DMS153 treated with DMSO at 0.1 percent for 48 hours (cell line): ENCODE data around the gene CHIT1.
A peak's percentile ranks its signal among the peaks of the same experiment; 100 is the strongest.

Source experiments
- DNase-seq: peaks from one replicate; lab custom pipeline; 2025; ENCODE audit not compliant: unreplicated experiment; lab: John Stamatoyannopoulos, UW

CHIT1 gene

DNA sequence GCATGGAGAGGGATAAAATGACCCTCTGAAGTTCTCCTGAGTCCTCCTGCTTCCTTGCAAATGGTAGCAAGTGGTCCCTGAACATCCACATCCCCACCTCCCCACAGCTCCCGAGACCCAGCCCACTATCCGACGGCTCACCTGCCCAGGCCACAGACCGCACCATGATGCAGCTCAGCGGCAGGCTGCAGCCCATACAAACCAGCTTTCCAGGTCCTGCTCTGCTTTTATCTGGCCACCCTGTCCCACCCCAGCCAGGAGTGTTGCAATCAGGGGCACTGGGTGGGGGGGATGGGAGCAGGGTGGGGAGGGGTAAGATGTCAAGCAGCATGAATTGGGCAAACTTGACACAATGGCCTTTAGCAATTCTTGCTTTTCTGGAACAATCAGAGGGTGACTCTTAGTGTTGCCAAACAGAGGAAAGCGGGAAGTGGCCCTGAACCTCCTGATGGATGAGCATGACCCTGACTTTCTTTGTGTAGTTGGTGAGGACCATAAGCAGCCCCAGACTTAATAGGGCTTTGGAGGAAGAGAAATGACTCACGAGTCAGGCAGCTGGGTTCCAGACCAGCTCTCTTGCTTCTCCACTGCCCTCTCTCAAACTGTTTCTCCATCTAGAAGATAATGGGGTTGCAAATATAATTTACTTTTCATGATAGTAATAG lies at the start of gene CHIT1:
TSS of gene CHIT1 (minus strand) at position 203 of the 665 bp plus-strand sequence. CDS start at position 166, 37 bp downstream.
- no peak for DNase-seq

DNA sequence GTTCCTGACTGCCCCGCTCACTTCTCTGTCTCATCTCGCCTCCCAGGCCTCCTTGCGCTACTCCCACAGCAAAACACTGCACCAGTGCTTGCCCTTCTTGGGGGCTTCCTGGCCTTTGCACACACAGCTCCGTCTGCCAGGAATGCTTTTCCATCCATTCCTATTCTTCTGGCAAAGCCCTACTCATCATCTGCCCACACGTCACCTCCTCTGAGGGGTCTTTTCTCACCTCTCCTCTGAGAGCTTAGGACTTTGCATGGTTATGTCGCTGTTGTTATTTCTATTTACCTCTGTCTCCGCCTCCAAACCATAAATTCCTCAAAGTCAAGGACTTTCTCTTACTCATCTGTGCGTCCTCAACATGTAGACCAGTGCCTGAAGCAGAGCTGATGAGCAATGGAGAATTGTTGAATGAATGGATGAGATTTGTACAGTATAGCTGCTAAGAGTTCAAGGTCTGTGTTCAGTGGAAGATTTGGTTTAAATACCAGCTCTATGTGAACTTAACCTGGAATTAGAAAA lies 49.5 kb upstream of the CHIT1 start:
- no peak for DNase-seq

DNA sequence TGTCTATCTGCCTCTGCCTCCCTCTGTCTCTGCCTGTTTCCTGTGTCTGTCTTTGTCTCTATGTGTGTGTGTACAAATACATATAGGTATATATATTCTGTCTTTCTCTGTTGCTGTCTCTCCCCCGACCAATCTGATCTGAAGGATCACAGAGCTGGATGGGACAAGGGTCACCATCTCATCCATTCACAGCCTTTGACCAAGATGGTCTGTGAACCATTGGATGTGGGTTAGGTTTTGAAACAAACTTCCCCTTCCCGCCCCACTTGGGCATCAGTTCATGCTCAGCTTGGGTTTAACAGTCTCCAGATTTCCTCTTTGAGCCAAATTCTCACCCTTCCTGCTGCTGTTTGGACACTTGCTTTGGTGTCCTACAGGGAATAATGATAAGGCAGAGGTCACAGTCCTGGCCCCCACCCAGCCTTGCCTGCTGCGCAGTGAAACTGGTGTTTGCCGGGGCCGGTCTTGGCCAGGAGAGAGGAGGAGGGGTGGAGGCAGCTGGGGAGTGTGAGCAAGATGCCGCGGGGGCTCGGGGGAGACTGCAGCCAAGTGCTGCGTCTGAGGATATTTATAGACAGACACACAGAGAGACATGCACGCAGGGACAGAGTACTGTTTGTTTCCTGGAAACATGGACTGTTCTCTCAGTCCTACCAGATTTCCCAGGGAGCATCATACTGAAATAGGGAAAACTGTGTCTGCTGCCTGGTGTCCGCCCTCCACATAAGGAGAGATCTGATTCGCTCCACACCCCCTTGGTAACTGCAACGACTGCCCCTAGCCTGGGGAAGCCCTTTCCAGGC lies 48.8 kb upstream of the CHIT1 start:
- peak; percentile 76 for DNase-seq

DNA sequence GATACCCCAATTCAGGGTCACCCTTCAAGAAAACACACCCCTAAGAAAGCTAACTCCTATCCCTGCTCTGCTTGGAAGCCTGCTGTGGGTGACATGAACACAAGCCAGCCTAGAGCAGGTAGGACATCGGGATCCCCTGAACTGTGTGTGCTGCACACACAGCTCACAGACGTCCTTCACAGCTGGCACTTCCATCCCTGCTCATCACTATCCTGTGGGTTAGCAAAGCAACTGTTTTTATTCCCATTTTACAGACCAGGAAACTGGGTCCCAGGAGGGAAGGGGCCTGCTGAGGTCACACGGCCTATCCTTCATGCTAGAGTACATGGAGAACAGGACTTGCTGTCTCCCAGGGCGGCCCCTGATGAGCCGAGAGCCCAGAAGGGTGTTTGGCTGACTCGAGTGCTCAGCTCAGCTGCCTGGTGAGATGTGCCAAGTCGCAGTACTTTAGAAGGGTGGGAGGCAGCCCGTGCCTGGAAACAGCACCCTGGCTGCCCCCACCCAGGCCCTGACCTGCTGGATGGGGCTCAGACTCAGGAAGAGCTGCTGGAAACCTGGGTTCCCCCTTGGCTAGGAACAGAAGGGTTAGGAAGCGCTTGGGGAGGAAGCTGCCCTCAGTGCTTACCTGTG lies 47.6 kb upstream of the CHIT1 start:
- no peak for DNase-seq

DNA sequence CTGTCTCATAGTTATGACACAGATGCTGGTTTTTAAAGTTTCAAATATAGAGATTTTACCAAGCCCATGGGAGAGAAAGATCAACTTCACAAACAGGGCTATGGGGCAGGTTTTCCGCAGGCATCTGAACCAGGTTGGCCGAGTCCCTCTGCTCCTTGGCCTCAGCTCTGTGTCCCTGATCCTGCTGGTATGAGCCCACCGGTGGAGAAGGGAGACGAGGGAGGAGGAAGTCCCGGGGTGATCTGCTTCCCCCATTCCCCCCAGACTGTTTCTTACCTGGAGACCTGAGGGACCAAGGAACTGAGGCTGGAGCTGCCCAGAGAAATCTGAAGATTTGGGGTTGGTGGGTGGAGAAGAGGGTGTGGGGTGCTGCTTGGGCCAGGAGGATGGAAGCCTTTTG lies 46.9 kb upstream of the CHIT1 start:
- no peak for DNase-seq

DNA sequence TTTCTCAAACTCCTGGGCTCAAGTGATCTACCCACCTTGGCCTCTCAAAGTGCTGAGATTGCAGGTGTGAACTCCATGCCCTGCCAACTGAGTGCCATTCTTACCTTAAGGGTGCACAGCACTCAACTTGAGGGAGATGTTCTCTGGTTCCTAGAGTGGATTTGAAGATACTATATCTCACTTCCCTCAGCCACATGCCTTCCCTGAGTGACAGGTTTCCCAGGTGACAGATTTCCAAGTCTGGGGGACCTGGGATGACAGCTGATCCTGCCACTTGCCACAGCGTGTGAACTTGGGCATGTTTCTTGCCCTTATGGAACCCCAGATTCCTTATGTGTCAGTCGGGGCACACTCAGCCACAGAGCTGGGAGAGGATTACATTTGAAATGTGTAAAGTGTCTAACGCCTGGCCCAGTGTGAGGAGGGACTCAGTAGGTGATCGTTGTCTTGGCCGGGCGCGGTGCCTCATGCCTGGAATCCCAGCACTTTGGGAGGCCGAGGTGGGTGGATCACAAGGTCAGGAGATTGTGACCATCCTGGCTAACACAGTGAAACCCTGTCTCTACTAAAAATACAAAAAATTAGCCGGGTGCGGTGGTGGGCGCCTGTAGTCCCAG lies 46.3 kb upstream of the CHIT1 start:
- no peak for DNase-seq

DNA sequence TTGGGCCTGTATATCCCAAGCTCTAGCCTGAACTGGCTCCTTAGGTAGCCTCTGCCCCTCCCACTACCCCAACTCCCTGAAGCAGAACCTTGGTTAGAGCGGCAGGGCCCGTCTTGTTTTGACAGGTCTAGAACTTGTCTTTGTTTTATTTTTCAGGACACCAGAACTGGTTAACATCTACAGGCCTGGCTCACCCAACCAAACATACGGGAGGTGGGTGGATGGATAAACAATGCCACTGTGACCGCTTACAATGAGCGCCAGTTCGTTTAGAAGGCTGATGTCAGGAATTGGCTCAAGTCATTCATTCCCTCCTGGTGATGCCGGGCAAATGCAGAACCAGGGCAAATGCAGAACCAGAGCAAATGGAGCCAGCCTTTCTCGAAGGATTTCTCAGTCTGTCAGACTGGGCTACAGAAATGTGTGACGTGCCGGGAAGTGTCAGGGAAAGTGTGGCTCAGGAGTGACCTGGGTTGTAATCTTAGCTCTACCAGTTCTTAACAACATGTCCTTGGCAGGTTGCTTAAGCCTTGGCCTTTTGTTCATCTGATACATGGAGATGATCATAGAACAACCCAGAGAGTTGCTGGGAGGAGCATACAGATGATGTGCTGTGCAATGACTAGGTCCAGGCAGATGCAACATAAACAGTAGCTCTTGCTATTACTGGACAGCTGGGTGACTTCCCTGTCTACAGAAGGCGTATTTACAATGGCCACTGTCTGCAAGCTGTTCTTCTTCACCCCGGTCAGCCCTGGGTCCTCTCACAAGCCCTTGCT lies 45.3 kb upstream of the CHIT1 start:
- no peak for DNase-seq

DNA sequence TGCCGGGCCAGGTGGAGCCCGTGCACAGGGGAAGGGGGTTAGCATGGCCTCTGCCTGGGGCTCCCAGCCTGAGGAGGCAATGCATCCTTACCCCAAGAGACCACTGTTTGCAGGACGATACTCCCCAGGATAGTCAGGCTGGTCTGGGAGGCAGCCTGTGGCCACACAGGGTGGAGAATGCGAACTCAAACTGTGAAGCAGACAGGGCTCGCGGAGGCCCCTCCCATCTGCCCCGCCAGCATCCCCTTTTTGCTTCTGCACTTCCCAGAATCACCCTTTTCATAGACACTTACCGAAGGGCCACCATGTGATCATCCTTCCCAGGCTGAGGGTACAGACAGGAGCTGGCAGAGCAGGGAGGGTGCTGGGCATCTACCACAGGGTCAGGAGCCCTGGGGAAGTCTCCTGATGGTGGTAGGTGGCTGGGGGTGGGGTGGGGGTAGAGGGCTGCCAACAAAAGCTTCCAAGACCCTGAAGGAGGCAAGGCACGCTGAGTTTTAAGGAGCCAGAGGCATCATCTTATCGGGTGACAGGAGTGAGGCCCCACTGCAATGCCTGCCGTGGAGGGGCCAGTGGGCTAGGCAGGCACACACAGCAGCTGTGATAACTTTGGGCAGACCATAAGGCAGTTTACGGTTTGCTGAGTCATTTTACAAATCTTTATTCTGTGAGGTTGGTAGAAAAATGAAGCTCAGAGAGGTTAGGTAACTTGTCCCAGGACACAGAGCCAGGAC lies 44.6 kb upstream of the CHIT1 start:
- no peak for DNase-seq

DNA sequence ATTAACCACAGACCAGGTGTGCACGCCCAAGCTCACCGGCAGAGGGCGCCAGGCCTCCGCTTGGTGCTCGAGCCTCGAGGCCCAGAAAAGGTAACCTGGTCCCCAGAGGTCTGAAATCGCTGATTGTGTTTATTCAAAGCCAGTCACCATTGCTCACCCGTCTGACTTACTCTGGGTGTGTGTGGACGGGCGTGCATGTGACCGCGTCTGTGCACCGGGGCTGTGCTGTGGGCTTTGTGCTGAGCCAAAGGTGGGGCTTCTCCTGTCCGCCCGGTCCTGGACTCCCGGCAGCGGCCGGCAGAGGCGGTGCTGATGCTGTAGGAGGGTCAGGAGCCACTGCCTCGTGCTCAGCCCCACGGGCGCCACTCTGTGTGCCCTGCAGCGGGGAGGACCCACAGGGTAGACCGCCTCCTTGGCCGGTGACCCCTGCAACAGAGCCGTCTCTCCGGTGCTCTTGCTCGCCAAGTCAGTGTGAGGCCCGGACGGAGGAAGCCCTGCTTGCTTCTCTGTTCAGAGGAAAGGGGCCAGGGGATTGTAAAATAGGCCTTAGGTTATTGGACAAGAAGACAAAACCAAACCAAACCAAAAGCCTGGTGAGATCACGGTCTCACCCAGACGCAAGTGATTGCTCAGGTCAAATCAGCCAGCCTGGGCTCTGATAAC lies 43.9 kb upstream of the CHIT1 start:
- DNase-seq: peak; percentile 97

DNA sequence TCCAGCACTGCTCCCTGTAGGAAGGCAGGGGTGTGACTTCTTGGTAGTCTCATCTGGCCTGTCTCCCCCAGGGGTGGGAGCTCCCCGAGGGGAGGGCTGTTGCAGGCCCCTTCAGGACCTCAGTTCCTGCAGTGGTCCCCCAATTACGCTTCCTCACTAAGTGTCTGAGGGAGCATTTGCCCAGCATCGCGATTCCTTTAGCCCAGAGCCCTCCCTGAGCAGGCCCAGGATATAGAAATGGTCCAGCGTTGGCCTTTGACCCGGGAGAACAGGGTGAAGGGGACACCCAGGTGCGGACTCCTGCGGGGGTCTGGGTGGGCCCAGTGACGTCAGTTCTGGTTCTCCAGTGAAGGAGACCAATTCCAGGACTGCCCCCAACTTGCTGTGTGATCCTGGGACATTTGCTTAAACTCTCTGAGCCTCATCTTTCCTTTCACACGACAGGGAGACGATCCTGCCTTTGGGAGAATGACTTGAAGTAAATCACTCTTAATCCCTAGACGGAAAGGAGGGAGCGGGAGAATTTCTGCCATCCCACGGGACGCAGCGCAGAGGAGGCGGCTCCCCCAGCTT lies 43.2 kb upstream of the CHIT1 start:
- DNase-seq: no peak

DNA sequence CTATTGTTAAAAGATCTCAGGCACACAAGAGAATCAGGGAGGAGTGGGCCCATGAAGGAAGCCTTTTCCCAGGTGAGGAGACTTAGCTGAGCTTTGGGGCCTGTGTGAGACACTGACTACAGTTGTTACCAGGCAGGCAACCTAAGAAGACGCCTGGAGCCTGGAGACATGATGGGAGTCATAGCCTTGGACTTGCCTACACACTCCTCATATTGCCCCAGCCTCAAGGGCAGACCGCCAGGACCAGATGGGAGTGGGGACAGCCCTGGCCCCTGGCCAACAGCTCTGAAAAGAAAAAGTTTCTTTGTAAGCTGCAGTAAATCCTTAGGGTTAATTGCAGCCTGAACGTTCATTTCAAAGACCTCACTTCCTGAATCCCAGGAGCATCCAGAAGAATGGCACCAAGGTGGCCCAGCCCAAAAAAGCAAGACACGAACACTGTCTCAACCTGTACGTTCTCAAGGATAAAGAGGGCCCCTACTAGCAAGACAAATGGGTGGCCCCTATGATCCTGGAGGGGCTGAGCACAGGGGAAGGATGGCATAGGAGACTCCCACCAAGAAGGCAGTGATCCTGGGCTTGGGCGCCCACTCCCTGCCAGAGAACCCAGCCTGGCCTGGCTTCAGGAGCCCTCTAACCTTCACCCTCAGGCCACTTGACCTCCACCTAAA lies 42.6 kb upstream of the CHIT1 start:
- DNase-seq: no peak

DNA sequence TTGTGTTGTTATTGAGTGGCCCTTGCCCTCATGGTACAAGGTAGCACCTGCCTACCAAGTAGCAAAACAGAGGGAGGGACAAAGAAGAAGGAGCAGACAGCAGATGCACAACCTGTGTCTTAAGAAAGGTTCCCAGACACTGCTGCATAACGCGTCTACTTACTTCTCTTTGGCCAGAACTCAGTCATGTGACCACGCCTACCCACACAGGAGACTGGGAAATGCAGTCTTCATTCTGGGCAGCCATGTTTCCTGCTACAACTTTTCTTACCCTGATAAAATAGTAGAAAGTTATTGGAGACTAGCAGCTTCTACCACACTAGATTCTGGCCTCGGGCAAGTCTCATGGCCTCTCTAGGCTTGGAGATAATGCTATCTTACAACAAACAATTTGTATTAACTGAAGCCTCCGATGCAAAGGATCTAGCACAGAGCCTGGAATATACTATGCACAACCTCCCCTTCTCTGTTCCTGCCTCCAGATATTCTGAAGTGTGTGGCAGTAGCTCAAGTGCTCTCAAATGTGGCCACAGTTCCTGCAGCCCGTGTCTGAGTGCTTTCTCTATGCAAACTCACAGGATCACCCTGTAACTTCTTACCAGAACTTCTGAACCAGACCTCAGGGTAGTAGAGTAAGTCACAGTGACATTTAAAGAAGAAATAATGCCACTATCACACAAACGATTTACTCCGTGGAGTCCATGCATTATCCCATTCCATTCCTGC lies 41.7 kb upstream of the CHIT1 start:
- peak; percentile 52 for DNase-seq

DNA sequence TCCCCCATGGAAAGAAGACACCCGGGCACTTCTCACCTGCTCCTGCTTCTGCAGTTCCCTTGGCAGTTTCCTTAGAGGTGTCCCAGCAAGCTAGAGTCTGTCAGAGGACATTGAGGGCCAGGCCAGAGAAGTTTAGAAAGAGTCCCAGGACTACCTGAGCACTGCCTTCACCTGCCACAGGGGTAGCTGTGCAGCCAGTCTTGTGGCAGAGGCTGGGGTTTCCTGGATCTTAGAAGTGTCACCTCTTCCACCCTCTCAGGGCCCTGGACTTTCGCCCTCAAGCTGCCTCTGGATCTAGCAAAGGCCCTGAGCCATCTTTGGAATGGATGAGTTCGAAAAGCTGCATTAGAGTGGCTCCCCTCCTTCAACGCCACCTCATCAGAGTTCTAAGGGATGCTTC lies 41.0 kb upstream of the CHIT1 start:
- DNase-seq: no peak

DNA sequence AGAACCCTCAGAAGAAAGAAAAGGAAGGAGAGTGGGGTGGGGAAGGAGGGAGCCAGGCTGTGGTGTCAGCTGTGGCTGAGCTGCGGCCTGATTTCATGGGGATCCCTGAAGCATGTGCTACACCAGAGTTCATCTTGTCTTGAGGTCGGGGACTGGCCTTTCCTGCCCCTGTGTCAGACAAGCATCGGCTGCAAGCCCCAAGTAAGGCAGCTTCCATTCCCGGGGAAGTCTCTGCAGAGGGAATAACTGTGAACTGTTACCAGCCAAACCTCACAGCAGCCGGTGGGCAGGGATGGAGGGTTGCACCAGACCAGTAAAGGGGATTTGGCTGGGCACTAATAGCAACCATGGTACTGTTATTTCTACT lies 40.2 kb upstream of the CHIT1 start:
- no peak for DNase-seq

DNA sequence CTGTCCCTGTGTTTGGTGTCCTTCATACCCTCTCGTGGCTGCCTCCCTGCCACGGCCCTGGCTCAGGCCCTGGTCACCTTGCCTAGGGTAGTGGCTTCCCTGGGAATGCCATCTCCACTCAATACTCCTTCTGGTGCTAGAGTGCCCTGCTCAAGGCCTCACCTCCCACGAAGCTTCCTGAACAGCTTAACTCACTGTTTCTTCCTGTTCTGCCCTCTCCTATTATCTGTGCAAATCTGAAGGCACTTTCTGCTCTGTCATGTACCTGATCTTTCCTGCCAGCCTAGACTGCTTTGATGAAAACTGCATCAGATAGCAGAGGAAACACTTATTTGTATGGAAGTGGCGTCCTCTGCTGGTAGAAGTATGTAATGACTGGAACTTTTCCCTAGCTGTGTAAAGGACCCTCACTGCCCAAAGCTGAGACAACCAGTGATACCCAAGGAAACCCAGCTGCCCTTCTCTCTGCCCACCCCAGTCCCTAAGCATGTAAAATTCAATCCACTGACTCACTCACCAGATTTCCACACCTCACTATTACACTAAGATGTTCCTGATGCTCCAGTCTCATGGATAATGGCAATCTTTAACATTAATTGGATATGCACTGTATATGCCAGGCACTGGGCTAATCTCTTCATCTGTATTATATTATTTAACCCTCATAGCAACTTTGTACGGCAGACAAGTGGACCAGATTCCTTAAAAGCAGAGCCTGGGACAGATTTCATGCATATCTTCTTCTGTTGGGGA lies 39.6 kb upstream of the CHIT1 start:
- peak; percentile 94 for DNase-seq

DNA sequence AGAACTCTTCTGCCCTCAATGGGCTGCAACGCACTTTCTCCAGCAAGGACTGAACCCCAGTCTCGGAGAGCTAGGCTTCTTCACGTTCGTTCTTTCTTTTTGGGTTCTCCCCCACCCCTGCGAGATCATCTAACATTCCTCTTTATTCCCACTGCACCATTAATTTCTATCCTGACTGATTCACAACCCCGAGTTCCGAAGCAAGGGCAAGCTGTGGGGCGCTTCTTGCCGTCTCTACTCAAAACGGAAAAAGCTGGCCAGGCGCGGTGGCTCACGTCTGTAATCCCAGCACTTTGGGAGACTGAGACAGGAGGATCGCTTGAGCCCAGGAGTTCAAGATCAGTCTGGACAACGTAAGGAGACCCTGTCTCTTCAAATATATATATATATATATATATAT lies 38.4 kb upstream of the CHIT1 start:
- DNase-seq: no peak

DNA sequence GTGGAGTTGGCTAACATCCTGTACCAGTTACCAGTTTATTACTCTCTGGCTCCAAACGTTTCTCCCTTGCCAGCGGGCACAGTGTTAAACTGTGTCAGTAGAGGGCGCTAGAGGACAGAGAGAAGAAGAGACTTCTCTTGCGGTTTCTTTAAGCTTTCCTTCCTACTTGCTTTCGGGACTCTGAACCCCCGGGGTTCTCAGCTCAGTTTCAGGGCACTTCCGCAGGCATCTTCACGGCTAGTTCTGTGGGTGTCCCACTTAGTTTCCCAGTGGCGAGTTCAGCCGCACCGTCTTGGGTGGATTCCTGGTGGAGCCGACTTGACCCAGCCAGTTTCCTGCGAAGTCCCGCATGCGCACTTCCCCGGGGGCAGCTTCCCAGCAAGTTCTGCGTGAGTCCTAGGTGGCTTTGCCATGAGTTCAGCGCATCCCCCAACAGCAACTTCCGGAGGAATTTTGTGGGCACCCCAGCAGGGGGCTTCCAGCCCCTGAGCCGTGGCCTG lies 37.9 kb upstream of the CHIT1 start:
- DNase-seq: peak; percentile 92
